DOHH2 (cell line): ENCODE results near the gene MCAT.
"Not testable (repeated sequence)": the region's sequence is repeated elsewhere in the genome, so short reads cannot be mapped to it uniquely, and the experiment has no call there.

Experiments
- H3F3A ChIP-seq: fragments of 200-600 bp; sonication (generic), shearing (Covaris generic); 2 replicates; pipeline ENCODE4 v1.6.0; 2016; ENCODE audit warnings: antibody characterized with exemption, mild to moderate bottlenecking; ENCODE audit not compliant: control insufficient read depth, insufficient read depth
- H3K27ac ChIP-seq: fragments of 200-600 bp; sonication (generic); 2 replicates; pipeline ENCODE4 v1.5.1; 2014; ENCODE audit warnings: low read depth, mild to moderate bottlenecking, low read length, moderate library complexity
- H3K27me3 ChIP-seq: fragments of 200-600 bp; sonication (generic); 2 replicates; pipeline ENCODE4 v1.6.1; 2014; ENCODE audit warnings: mild to moderate bottlenecking, low read length, mixed read lengths; ENCODE audit not compliant: control insufficient read depth
- H3K36me3 ChIP-seq: fragments of 200-600 bp; sonication (generic); 2 replicates; pipeline ENCODE4 v1.6.1; 2014; ENCODE audit warnings: mild to moderate bottlenecking, low read length, moderate library complexity, mixed read lengths; ENCODE audit not compliant: control insufficient read depth
- H3K4me1 ChIP-seq: fragments of 200-600 bp; sonication (generic); 2 replicates; pipeline ENCODE4 v1.6.1; 2014; ENCODE audit warnings: mild to moderate bottlenecking, low read length, mixed read lengths; ENCODE audit not compliant: control insufficient read depth
- H3K4me2 ChIP-seq: fragments of 200-600 bp; sonication (generic); 2 replicates; pipeline ENCODE4 v1.6.0; 2014; ENCODE audit warnings: mild to moderate bottlenecking, low read length, moderate library complexity
- H3K4me3 ChIP-seq: fragments of 200-600 bp; sonication (generic); 2 replicates; pipeline ENCODE4 v1.5.1; 2014; ENCODE audit warnings: mild to moderate bottlenecking, low read length, mixed read lengths
- H3K79me2 ChIP-seq: fragments of 200-600 bp; sonication (generic); 2 replicates; pipeline ENCODE4 v1.6.1; 2014; ENCODE audit warnings: mild to moderate bottlenecking, low read length, mixed read lengths; ENCODE audit not compliant: control insufficient read depth
- H3K9me2 ChIP-seq: fragments of 200-600 bp; sonication (generic); replicated peaks from 2 replicates; pipeline ENCODE4 v1.6.1; 2014; ENCODE audit warnings: mild to moderate bottlenecking, low read length, mixed read lengths; ENCODE audit not compliant: control insufficient read depth
- H3K9me3 ChIP-seq: fragments of 200-600 bp; sonication (generic); 2 replicates; pipeline ENCODE4 v1.6.1; 2014; ENCODE audit warnings: antibody characterized with exemption, low read length, mixed read lengths; ENCODE audit not compliant: control insufficient read depth, insufficient read depth
- H4K20me1 ChIP-seq: fragments of 200-600 bp; sonication (generic); 2 replicates; pipeline ENCODE4 v1.6.0; 2014; ENCODE audit warnings: low read depth, mild to moderate bottlenecking, antibody characterized with exemption, low read length, moderate library complexity; ENCODE audit not compliant: control insufficient read depth, insufficient read depth
- CTCF ChIP-seq: fragments of 200-600 bp; sonication (generic); IDR thresholded peaks from one replicate; pipeline ENCODE4 v1.5.1; 2014; ENCODE audit warnings: antibody characterized with exemption, mild to moderate bottlenecking, low read depth, low read length; ENCODE audit not compliant: poor library complexity, severe bottlenecking
- EZH2phosphoT487 ChIP-seq: fragments of 200-600 bp; sonication (generic); IDR thresholded peaks from 2 replicates; pipeline ENCODE4 v1.6.1; 2017; ENCODE audit warnings: borderline replicate concordance, mild to moderate bottlenecking, antibody characterized with exemption, low read length, moderate library complexity, mixed read lengths

Gene MCAT

DNA sequence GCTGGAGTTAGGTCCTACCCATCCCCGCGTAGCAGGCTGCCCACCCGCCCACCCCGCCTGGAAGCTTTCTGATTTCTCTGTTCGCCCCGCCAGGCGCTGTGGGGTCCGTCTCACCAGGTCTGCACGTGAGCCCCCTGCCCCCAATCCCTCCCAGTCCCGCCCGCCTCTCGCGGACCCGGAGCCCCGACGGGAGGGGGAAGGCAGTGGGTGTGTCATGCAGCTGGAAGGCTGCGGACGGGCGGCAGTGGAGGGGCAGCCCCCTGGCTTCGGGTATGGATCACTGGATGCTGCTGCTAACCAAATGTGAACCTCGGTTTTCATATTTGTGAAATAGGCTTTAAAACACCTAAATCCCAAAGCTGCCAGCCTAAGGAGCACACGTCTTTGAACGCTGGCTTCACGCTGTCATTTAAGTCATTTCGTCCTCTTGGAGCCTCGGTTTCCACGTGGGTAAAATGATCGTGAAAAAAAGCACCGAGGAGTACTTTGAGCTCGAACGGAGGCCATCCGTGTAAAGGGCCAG, 33.2 kb downstream of the MCAT start:
- Histone ChIP-seq H3K4me1 (peaks cover 24% of the 10 kb centered on the region), H3K79me2 (no peaks in the 10 kb centered on the region), H4K20me1 (no peaks in the 10 kb centered on the region), H3K27ac (no peak overlapping the region), H3K9me2 (no peaks in the 10 kb centered on the region), H3K4me2 (peak overlapping the region; percentile 98), H3K9me3 (no peaks in the 10 kb centered on the region), H3K36me3 (no peaks in the 10 kb centered on the region), H3K4me3 (peak overlapping the region; percentile 84), H3F3A (no peaks in the 10 kb centered on the region), H3K27me3 (peaks cover 54% of the 10 kb centered on the region)
- no peak; the same call in 1 of the 2 replicates for TF ChIP-seq EZH2phosphoT487

GRCh38 chr22:43109511-43109910, 33.7 kb downstream of the MCAT start:
- no peaks in the 10 kb centered on the region for H3K9me3 ChIP-seq
- no peak overlapping the region for H3K4me3 ChIP-seq
- no peak overlapping the region for H3K4me2 ChIP-seq
- no peaks in the 10 kb centered on the region for H4K20me1 ChIP-seq
- TF ChIP-seq EZH2phosphoT487 (no peak), CTCF (no peak)
- no peaks in the 10 kb centered on the region for H3K36me3 ChIP-seq
- no peaks in the 10 kb centered on the region for H3K79me2 ChIP-seq
- no peaks in the 10 kb centered on the region for H3F3A ChIP-seq
- H3K9me2 ChIP-seq: no peaks in the 10 kb centered on the region
- H3K27ac ChIP-seq: no peak overlapping the region
- peaks cover 49% of the 10 kb centered on the region for H3K27me3 ChIP-seq
- peaks cover 24% of the 10 kb centered on the region for H3K4me1 ChIP-seq

DNA sequence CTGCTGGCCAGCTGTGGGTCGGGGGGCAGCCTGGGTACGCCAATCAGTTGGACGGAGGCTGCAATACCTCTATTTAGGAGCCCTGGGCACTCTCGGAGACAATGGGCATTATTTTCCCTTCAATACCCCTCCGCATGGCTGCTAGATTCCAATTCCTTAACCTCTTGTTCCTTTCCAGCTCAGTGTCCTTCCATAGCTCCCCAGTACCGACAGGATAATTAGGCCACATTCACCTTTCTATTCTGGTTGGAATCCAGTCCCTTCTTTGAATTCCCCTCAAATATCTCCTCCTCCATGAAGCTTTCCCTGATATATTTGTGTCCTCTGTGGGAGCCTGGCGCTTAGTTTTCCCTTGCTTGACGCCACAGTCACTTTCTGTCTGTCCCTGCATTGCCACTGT, 36.9 kb downstream of the MCAT start:
- no peaks in the 10 kb centered on the region for H3K36me3 ChIP-seq
- no peak for TF ChIP-seq EZH2phosphoT487
- no peak for TF ChIP-seq CTCF
- H3K4me1 ChIP-seq: peaks cover 12% of the 10 kb centered on the region
- H3K27me3 ChIP-seq: peaks cover 25% of the 10 kb centered on the region
- H3F3A ChIP-seq: no peaks in the 10 kb centered on the region
- H3K9me2 ChIP-seq: no peaks in the 10 kb centered on the region
- no peak overlapping the region for H3K4me2 ChIP-seq
- H3K9me3 ChIP-seq: no peaks in the 10 kb centered on the region
- no peak overlapping the region for H3K4me3 ChIP-seq
- no peak overlapping the region for H3K27ac ChIP-seq
- no peaks in the 10 kb centered on the region for H3K79me2 ChIP-seq
- H4K20me1 ChIP-seq: no peaks in the 10 kb centered on the region

- not testable (repeated sequence) for H3F3A ChIP-seq, H3K79me2 ChIP-seq, H3K9me2 ChIP-seq, H3K4me1 ChIP-seq, H3K36me3 ChIP-seq, H4K20me1 ChIP-seq, H3K9me3 ChIP-seq, H3K4me2 ChIP-seq, H3K27ac ChIP-seq, H3K4me3 ChIP-seq
- peaks cover 12% of the 10 kb centered on the region for H3K27me3 ChIP-seq
Observed at GRCh38 chr22:43104950-43105349, 38.2 kb downstream of the MCAT start.

GRCh38 chr22:43104056-43104625, 39.1 kb downstream of the MCAT start:
- H3K4me2 ChIP-seq, H3K4me3 ChIP-seq, H3K27me3 ChIP-seq, H3K4me1 ChIP-seq, H3K9me3 ChIP-seq, H4K20me1 ChIP-seq, H3K79me2 ChIP-seq, H3K27ac ChIP-seq, H3K9me2 ChIP-seq, H3F3A ChIP-seq, H3K36me3 ChIP-seq: not testable (repeated sequence)
